Type B pancreatic cell (in vitro differentiated cells): ENCODE data around the gene PTRH2. TPM values are rescaled to one million over a fixed set of nuclear protein-coding genes. Genes with fewer than 3 reads are reported as not detected.
"Not testable (repeated sequence)": the region's sequence is repeated elsewhere in the genome, so short reads cannot be mapped to it uniquely, and the experiment has no call there.

Experiments used
- DNase-seq: peaks from one replicate; pipeline ENCODE4 v3.0.0; 2021; ENCODE audit warnings: mixed read lengths; ENCODE audit not compliant: unreplicated experiment; ENCODE audit errors: extremely low spot score
- H3K27ac Mint-ChIP-seq: 2 replicates; pipeline ENCODE4 v1.8.0; 2021; ENCODE audit warnings: mild to moderate bottlenecking, mixed read lengths
- H3K27me3 Mint-ChIP-seq: 2 replicates; pipeline ENCODE4 v1.8.0; 2021; ENCODE audit warnings: mixed read lengths
- H3K36me3 Mint-ChIP-seq: 2 replicates; pipeline ENCODE4 v1.8.0; 2021; ENCODE audit warnings: mixed read lengths
- H3K4me1 Mint-ChIP-seq: one replicate; pipeline ENCODE4 v1.8.0; 2021; ENCODE audit warnings: mixed read lengths; ENCODE audit not compliant: unreplicated experiment
- H3K4me3 Mint-ChIP-seq: 2 replicates; pipeline ENCODE4 v1.8.0; 2021; ENCODE audit warnings: mild to moderate bottlenecking, mixed read lengths
- H3K9me3 Mint-ChIP-seq: 2 replicates; pipeline ENCODE4 v1.8.0; 2021; ENCODE audit warnings: mixed read lengths
- total RNA-seq: library from RNA; stranded (reverse); gene quantifications from 2 replicates; pipeline ENCODE4 v1.2.1, GENCODE V29; 2021; ENCODE audit warnings: low replicate concordance
- TF ChIP-seq, protein P1 (sequence below): fragments of 200-600 bp; sonication (generic); conservative IDR thresholded peaks from 2 replicates; pipeline ENCODE4 v1.5.0; 2021; ENCODE audit warnings: antibody characterized with exemption, mild to moderate bottlenecking

Gene PTRH2
- total RNA-seq, 1 donor from 2014 or later = 23.1 TPM

DNA sequence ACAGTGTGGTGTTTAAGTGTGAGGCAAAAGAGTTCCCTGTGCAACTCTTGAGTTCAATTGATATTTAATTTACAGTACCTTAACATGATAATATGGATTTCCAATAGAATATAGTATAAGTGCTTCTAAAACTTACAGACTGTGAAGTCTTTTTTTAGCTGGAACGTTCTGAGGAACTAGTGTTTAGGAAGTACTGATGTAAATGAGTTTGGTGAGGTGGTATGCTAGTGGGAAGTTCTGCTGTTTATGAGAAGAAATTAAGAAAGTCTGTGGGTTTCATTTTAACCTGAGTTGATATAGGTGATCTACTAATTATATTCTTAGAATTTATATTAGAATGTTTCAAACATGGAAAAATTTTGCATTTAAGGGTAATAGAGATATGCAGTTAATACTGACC lies 32.0 kb downstream of the PTRH2 start:
- Mint-ChIP-seq H3K9me3 (no peaks in the 10 kb centered on the region), H3K4me1 (no peaks in the 10 kb centered on the region), H3K27me3 (no peaks in the 10 kb centered on the region), H3K4me3 (no peak overlapping the region), H3K36me3 (peaks cover 32% of the 10 kb centered on the region), H3K27ac (no peak overlapping the region)
- no peak for DNase-seq
- TF ChIP-seq, protein P1, sequence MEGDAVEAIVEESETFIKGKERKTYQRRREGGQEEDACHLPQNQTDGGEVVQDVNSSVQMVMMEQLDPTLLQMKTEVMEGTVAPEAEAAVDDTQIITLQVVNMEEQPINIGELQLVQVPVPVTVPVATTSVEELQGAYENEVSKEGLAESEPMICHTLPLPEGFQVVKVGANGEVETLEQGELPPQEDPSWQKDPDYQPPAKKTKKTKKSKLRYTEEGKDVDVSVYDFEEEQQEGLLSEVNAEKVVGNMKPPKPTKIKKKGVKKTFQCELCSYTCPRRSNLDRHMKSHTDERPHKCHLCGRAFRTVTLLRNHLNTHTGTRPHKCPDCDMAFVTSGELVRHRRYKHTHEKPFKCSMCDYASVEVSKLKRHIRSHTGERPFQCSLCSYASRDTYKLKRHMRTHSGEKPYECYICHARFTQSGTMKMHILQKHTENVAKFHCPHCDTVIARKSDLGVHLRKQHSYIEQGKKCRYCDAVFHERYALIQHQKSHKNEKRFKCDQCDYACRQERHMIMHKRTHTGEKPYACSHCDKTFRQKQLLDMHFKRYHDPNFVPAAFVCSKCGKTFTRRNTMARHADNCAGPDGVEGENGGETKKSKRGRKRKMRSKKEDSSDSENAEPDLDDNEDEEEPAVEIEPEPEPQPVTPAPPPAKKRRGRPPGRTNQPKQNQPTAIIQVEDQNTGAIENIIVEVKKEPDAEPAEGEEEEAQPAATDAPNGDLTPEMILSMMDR = no peak

DNA sequence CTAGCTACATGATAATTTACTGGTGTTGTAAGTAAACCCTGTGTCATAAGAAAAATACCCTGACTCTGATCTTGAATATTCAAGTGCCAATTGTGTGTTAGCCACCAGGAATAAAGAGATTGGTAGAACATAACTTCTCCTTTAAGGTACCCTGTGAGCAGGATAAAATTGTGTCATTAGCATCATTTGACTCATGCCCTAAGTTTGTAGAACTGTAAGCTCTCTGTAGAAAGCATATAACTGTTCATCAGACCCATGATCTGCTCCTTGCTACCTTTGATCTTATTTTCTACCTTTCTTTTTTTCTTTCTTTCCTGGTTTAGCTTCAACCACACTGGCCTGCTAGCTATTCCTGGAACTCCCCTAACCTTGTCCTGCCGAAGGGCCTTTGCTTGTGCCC lies 35.8 kb downstream of the PTRH2 start:
- H3K27me3 Mint-ChIP-seq = no peaks in the 10 kb centered on the region
- peak overlapping the region; percentile 20 for H3K27ac Mint-ChIP-seq

DNA sequence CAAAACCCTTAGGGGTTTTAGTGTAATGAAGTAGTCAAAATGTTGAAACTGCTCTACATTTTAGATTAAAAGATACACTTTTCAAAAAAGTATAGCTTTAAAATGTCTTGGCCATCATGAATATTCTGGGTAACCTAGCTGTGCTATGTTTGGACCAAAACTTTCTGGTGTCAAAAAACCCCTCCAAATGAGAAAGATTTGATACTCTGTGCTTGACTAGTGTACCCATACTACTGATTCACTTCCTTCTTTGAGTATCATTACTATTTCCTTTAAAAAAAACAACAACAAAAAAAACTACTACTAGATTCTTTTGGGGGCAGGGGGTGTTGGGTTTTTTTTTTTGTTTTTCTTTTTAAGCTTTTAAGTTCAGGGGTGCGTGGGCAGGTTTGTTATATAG lies 37.3 kb downstream of the PTRH2 start:
- no peak for DNase-seq
- Mint-ChIP-seq H3K4me3 (no peak overlapping the region), H3K27ac (no peak overlapping the region), H3K9me3 (no peaks in the 10 kb centered on the region), H3K36me3 (peaks cover 30% of the 10 kb centered on the region), H3K4me1 (no peaks in the 10 kb centered on the region), H3K27me3 (no peaks in the 10 kb centered on the region)
- TF ChIP-seq, protein P1 = no peak

More for the DNA sequence above, 35.8 kb downstream of the PTRH2 start:
- H3K36me3 Mint-ChIP-seq = peaks cover 30% of the 10 kb centered on the region
- H3K4me1 Mint-ChIP-seq = no peaks in the 10 kb centered on the region
- TF ChIP-seq, protein P1 = no peak
- DNase-seq = no peak
- H3K4me3 Mint-ChIP-seq = no peak overlapping the region
- H3K9me3 Mint-ChIP-seq = no peaks in the 10 kb centered on the region

DNA sequence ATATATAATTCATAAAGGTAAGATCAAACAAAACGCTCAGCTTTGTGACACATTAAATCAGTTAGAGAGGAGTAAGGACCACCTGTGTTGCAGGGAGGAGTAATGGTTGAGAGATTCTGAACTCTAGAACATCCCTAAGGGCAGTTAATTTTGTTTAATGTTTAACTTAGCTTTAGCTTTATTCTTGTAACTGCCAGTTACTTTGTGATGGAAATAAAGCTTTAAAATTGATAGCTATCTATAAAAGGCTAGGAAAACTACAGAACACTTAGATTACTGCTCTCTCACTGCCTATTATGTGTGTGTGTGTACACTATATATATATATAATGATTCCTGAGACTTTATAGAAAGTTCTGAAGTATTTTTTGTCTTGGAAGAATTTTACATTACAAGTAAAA lies 37.8 kb downstream of the PTRH2 start:
- Mint-ChIP-seq H3K36me3 (peaks cover 26% of the 10 kb centered on the region), H3K4me3 (no peak overlapping the region), H3K9me3 (no peaks in the 10 kb centered on the region)

DNA sequence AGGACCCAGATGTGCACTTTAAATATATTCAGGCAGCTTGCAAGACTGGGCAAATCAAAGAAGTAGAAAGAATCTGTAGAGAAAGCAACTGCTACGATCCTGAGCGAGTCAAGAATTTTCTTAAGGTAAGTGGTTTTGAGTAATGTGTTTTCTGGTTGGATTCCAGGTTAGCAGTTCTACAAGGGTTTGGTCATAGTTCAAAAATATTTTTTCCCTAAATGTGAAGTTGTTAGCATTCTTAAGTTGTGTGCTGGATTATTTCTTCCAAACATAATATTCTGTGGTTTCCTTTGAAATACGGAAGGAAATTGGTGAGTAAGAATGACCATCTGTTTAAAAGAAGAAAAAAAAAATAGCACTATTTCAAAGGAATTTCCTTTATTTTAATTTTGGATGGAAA lies 38.4 kb downstream of the PTRH2 start:
- H3K27ac Mint-ChIP-seq = no peak overlapping the region
- no peak overlapping the region for H3K4me3 Mint-ChIP-seq
- H3K9me3 Mint-ChIP-seq = no peaks in the 10 kb centered on the region
- peaks cover 23% of the 10 kb centered on the region for H3K36me3 Mint-ChIP-seq
- no peaks in the 10 kb centered on the region for H3K27me3 Mint-ChIP-seq
- DNase-seq = no peak
- no peaks in the 10 kb centered on the region for H3K4me1 Mint-ChIP-seq
- TF ChIP-seq, protein P1 = no peak

More for the DNA sequence above, 37.8 kb downstream of the PTRH2 start:
- Mint-ChIP-seq H3K27me3 (no peaks in the 10 kb centered on the region), H3K4me1 (no peaks in the 10 kb centered on the region), H3K27ac (no peak overlapping the region)
- TF ChIP-seq, protein P1 = no peak
- DNase-seq = no peak

DNA sequence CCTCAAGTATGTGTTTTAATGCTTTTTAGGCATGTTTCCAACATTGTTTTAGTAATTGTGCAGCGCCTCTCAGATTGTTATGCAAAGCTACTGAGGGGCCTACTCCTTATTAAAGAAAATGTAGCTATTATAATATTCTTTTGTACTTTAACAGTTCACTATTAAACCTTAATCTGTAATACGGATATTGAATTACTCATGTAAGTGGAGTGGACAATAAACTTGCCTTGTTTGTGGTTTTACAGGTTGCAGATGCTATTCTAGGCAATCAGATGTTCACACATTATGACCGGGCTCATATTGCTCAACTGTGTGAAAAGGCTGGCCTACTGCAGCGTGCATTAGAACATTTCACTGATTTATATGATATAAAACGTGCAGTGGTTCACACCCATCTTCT lies 41.0 kb downstream of the PTRH2 start:
- Mint-ChIP-seq H3K27ac (no peak overlapping the region), H3K27me3 (no peaks in the 10 kb centered on the region), H3K36me3 (peaks cover 15% of the 10 kb centered on the region), H3K4me1 (no peaks in the 10 kb centered on the region), H3K4me3 (no peak overlapping the region), H3K9me3 (no peaks in the 10 kb centered on the region)
- DNase-seq = no peak
- TF ChIP-seq, protein P1 = no peak

DNA sequence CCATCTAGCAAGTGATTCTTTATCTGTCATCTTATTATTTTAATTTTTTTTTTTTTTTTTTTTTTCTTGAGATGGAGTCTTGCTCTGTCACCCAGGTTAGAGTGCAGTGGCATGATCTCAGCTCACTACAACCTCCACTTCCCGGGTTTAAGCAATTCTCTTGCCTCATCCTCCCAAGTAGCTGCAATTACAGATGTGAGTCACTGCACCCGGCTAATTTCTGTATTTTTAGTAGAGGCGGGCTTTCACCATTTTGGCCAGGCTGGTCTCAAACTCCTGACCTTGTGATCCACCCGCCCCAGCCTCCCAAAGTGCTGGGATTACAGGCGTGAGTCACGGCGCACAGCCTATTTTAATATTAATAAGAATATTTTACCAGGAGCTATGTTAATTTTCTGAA lies 50.6 kb downstream of the PTRH2 start:
- not testable (repeated sequence) for H3K4me1 Mint-ChIP-seq, H3K9me3 Mint-ChIP-seq, H3K27me3 Mint-ChIP-seq, H3K4me3 Mint-ChIP-seq, DNase-seq, H3K27ac Mint-ChIP-seq
- peaks cover 38% of the 10 kb centered on the region for H3K36me3 Mint-ChIP-seq
